Subcutaneous abdominal adipose tissue (tissue), 5 donors: ENCODE data around the gene CDKN2A.
"Not testable (repeated sequence)": the region's sequence is repeated elsewhere in the genome, so short reads cannot be mapped to it uniquely, and the experiment has no call there.

Experiments used
- H3K27ac ChIP-seq: one replicate; pipeline ENCODE4 v1.7.0; 2013; ENCODE audit warnings: low read depth, mild to moderate bottlenecking, inconsistent platforms, low read length, moderate library complexity
- H3K27me3 ChIP-seq, 5 donors: one replicate each; pipeline ENCODE4 v1.7.0; 2013; ENCODE audit warnings: low read length in 5 of 5, inconsistent platforms in 1 of 5; ENCODE audit not compliant: control insufficient read depth in 5 of 5, insufficient read depth in 4 of 5
- H3K36me3 ChIP-seq, 5 donors: one replicate each; pipeline ENCODE4 v1.7.0; 2013; ENCODE audit warnings: low read length in 5 of 5; ENCODE audit not compliant: control insufficient read depth in 5 of 5, insufficient read depth in 5 of 5
- H3K4me1 ChIP-seq, 5 donors: one replicate each; pipeline ENCODE4 v1.7.0; 2013; ENCODE audit warnings: low read length in 5 of 5, mild to moderate bottlenecking in 3 of 5, moderate library complexity in 1 of 5; ENCODE audit not compliant: control insufficient read depth in 5 of 5, insufficient read depth in 5 of 5
- H3K4me3 ChIP-seq, 5 donors: one replicate each; pipeline ENCODE4 v1.7.0; 2013; ENCODE audit warnings: low read length in 5 of 5, low read depth in 1 of 5
- H3K9ac ChIP-seq, 5 donors: one replicate each; pipeline ENCODE4 v1.7.0; 2013; ENCODE audit warnings: low read length in 5 of 5, mild to moderate bottlenecking in 4 of 5, moderate library complexity in 3 of 5
- H3K9me3 ChIP-seq, 5 donors: one replicate each; pipeline ENCODE4 v1.7.0; 2013; ENCODE audit warnings: low read length in 5 of 5; ENCODE audit not compliant: control insufficient read depth in 5 of 5
- donor health status: healthy.
- donor health status: healthy.
- donor health status: healthy.
- donor health status: healthy.
- donor health status: healthy.

The CDKN2A gene

DNA sequence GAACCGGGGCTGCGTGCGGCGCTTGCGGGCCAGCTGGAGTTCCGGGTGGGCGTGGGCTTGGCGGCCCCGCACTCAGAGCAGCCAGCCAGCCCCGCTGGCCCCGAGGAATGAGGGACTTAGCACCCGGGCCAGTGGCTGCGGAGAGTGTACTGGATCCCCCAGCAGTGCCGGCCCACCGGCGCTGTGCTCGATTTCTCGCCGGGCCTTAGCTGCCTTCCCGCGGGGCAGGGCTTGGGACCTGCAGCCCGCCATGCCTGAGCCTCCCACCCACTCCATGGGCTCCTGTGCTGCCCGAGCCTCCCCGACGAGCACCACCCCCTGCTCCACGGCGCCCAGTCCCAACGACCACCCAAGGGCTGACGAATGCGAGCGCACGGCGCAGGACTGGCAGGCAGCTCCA, 34.9 kb downstream of the CDKN2A start:
- not testable (repeated sequence) for H3K4me3 ChIP-seq, H3K36me3 ChIP-seq, H3K4me1 ChIP-seq, H3K27me3 ChIP-seq, H3K9ac ChIP-seq, H3K27ac ChIP-seq, H3K9me3 ChIP-seq

DNA sequence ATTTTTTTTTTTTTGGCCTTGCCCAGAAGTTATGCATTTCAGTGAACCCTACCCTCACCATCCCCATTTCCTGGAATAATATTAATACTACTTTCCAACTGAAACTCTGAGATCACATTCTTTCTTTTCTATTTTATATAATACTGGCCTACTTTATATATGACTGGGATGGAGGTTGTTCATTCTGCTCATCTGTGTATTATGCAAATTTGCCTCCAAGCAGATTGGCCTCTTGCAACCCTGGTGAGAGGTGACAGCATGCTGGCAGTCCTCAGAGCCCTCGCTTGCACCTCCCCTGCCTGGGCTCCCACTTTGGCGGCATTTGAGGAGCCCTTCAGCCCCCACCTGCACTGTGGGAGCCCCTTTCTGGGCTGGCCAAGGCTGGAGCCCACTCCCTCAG, 35.4 kb downstream of the CDKN2A start:
- peaks cover 0 to 2% (median 0%) of the 10 kb centered on the region in 5 donors for H3K9me3 ChIP-seq
- H3K9ac ChIP-seq = no peak overlapping the region
- H3K4me3 ChIP-seq = no peak overlapping the region
- peaks cover 0 to 3% (median 0%) of the 10 kb centered on the region in 5 donors for H3K27me3 ChIP-seq
- no peak overlapping the region for H3K27ac ChIP-seq
- H3K4me1 ChIP-seq = no peaks in the 10 kb centered on the region
- H3K36me3 ChIP-seq = no peaks in the 10 kb centered on the region

DNA sequence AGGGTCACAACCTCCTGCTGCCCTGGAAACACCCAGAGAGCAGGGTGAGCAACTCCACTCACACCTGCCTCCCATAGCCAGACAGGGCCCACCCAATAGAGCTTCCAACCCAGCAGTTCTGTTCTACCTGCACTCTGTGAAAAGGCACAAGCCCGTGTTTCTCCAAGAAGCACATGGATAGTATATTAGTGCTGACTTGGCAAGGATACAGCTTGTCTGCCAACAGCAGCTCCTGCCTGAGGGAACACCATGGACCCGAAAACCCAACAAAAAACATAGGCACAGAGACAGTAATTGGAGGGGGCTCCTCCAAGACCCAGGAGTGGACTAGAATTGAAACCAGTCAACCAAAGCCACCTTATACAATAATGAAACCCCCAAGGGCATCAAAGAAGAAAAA, 48.6 kb downstream of the CDKN2A start:
- H3K4me1 ChIP-seq = no peaks in the 10 kb centered on the region
- no peak overlapping the region for H3K4me3 ChIP-seq
- H3K9me3 ChIP-seq = no peaks in the 10 kb centered on the region
- no peaks in the 10 kb centered on the region for H3K27me3 ChIP-seq
- no peaks in the 10 kb centered on the region for H3K36me3 ChIP-seq
- no peak overlapping the region for H3K9ac ChIP-seq
- H3K27ac ChIP-seq = no peak overlapping the region

DNA sequence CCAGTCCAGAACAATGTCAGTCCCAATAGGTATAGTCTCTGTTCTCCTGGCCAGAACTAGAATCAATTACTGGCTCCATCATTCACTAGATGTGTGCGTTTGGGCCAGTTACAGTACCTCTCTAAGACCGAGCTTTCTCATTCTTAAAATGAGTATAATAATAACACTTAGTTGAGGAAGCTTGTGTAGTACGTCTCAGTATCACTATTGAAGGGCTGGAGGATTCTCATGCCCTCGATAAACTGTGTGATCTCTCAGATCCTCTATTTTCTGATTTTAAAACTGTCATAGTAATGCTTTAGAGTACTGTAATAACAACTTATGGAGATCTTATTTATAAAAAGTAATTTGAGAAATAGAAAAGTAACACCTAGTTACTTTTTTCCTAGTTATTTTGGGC, 50.7 kb downstream of the CDKN2A start:
- H3K27me3 ChIP-seq = no peaks in the 10 kb centered on the region
- H3K9ac ChIP-seq = no peak overlapping the region
- H3K36me3 ChIP-seq = no peaks in the 10 kb centered on the region
- no peak overlapping the region for H3K4me3 ChIP-seq
- H3K27ac ChIP-seq = no peak overlapping the region
- H3K4me1 ChIP-seq = no peaks in the 10 kb centered on the region
- no peaks in the 10 kb centered on the region for H3K9me3 ChIP-seq

DNA sequence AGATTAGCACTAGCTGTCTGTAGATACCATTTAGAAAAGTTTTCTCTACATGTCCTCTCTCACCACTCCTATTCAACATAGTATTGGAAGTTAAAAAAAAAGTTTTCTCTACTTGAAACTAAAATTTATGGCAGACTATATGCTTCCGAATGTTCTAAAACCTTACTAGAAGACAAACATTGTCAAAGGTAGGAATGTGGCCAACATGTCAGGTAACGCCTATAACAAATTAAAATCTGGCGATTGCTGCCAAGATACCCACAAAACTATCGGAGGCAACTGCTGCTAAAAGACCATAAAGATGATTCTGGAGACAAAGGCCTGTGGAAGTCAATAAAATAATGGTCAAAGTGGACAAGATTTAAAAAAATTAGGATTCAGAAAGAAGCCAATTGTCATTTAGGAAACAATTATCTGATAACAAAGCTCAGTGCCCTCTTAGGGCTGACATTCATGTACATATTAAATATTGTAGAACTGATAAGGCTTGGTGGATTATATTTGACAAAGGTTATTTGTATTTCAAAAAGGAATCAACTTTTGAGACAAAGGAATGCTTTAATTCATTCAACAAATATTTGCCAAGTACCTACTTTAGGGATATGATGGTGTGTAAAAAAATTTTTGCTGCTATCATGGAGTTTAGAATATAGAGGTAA, 52.7 kb downstream of the CDKN2A start:
- H3K9me3 ChIP-seq = no peaks in the 10 kb centered on the region
- H3K9ac ChIP-seq = no peak overlapping the region
- H3K36me3 ChIP-seq = no peaks in the 10 kb centered on the region
- no peaks in the 10 kb centered on the region for H3K4me1 ChIP-seq
- H3K27ac ChIP-seq = no peak overlapping the region
- no peak overlapping the region for H3K4me3 ChIP-seq
- no peaks in the 10 kb centered on the region for H3K27me3 ChIP-seq

DNA sequence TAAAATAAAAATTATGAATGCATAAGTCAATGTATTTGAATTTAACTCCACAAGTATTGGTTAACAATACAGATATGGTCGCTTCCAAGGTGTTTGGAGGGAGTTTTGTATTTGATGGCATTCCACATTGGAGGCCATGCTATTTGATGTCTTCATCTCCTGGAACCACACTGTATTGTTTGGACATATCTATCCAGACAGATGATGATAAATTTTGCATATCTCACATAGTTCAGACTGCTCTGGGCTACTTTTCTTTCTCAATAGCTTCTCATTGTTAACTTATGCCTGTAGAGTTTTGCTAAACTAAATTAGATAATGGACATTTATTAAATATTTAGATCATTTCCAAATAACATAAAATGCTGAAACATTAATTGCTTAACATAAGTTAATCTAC, 58.0 kb downstream of the CDKN2A start:
- no peaks in the 10 kb centered on the region for H3K4me1 ChIP-seq
- peaks cover 2 to 14% (median 6%) of the 10 kb centered on the region in 5 donors for H3K36me3 ChIP-seq
- no peaks in the 10 kb centered on the region for H3K27me3 ChIP-seq
- no peaks in the 10 kb centered on the region for H3K9me3 ChIP-seq
- H3K9ac ChIP-seq = no peak overlapping the region
- no peak overlapping the region for H3K4me3 ChIP-seq
- H3K27ac ChIP-seq = no peak overlapping the region

DNA sequence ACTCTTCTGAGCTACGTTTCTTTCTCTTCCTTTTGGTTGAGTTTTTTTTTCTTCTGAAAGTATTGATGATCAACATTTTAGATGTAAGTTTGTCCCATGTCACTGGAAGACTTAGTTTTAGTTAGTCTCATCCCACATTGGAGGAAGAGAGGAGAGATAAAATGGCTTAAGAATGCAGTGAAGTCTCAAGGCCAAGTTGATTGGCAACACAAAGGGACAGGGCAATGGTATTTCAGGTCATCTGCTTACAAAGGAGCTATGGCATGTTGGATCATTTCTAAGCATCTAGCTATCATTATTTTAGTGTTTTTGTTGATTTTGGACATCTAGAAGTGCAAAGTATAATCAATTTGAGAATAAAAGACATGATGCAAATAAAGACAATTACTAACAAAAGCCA, 58.6 kb downstream of the CDKN2A start:
- Histone ChIP-seq H3K36me3 (peaks cover 2 to 19% (median 9%) of the 10 kb centered on the region in 5 donors), H3K9me3 (no peaks in the 10 kb centered on the region), H3K27ac (no peak overlapping the region), H3K9ac (no peak overlapping the region), H3K4me1 (no peaks in the 10 kb centered on the region), H3K27me3 (no peaks in the 10 kb centered on the region), H3K4me3 (no peak overlapping the region)

DNA sequence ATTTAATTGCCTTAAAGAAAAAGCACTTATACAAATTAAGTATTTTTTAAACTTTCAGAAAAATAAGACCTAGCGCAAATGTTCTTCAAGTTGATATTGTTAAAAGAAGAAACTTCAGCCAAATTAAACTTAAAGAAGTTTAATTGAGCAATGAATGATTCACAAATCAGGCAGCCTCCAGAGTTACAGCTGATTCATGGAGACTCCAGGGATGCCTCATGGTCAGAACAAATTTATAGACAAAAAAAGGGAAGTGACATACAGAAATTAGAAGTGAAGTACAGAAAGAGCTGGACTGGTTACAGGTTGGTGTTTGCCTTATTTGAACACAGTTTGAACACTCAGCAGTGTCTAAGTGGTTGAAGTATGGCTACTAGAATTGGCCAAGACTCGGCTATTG, 60.3 kb downstream of the CDKN2A start:
- no peaks in the 10 kb centered on the region for H3K9me3 ChIP-seq
- H3K36me3 ChIP-seq = peaks cover 2 to 19% (median 9%) of the 10 kb centered on the region in 5 donors
- no peak overlapping the region for H3K4me3 ChIP-seq
- H3K9ac ChIP-seq = no peak overlapping the region
- H3K4me1 ChIP-seq = no peaks in the 10 kb centered on the region
- H3K27me3 ChIP-seq = no peaks in the 10 kb centered on the region
- no peak overlapping the region for H3K27ac ChIP-seq

DNA sequence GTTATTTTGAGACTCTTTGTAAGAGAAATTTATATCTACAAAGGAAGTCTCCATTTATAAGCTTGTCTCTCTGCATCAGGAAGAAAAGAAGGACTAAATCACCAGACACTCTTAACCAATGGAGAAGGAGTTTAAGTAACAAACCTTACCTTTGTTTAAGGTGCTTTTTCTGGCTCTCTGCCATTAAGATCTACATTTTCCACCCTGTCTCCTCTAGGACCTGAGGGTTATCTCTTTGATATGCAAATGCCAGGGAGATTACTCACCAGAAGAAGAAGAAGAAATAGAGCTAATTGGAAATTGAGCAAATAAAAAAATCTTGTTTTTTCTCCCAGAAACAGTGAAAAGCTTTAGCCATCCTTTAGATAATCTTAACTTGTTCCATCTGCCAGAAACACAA, 60.9 kb downstream of the CDKN2A start:
- Histone ChIP-seq H3K9me3 (no peaks in the 10 kb centered on the region), H3K9ac (no peak overlapping the region), H3K27ac (no peak overlapping the region), H3K4me3 (no peak overlapping the region), H3K4me1 (no peaks in the 10 kb centered on the region), H3K27me3 (no peaks in the 10 kb centered on the region), H3K36me3 (peaks cover 2 to 19% (median 9%) of the 10 kb centered on the region in 5 donors)

DNA sequence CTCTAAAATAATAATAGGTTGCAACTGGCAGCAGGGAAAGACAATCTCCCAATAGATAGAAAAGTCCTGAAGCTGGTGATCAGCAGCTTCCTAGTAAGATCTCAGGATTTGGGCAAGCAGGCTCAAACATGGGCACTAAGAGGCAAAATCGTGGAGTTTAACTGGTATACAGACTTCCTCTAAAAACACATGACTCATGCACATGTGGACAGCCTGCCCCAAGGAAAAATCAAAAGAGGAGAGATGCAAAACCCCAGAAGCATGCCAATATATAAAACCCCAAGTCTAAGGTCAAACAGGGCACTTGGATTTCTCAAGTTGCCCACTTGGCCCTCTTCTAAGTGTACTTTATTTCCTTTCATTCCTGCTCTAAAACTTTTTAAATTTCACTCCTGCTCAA, 62.8 kb downstream of the CDKN2A start:
- Histone ChIP-seq H3K36me3 (peaks cover 2 to 19% (median 9%) of the 10 kb centered on the region in 5 donors), H3K4me1 (no peaks in the 10 kb centered on the region), H3K9me3 (no peaks in the 10 kb centered on the region), H3K27ac (no peak overlapping the region), H3K9ac (no peak overlapping the region), H3K4me3 (no peak overlapping the region), H3K27me3 (no peaks in the 10 kb centered on the region)

DNA sequence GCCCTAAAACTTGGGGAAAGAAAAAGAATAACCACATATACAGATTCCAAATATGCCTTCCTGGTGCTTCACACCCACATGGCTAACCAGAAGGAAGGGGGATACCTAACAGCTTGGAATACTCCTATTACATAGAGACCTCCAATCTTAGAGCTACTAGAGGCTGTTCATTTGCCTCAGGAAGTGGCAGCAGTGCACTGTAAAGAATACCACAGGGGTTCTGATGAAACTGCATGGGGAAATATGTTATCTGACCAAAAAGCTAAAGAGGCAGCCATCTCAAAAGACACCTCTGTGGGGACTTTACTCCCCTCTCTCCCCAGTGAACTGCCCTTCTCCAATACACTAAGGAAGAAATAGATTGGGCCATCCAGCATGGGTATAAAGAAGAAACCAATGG, 66.4 kb downstream of the CDKN2A start:
- Histone ChIP-seq H3K9ac (no peak overlapping the region), H3K27ac (no peak overlapping the region), H3K36me3 (peaks cover 2 to 19% (median 9%) of the 10 kb centered on the region in 5 donors), H3K4me3 (no peak overlapping the region), H3K4me1 (no peaks in the 10 kb centered on the region), H3K27me3 (no peaks in the 10 kb centered on the region), H3K9me3 (no peaks in the 10 kb centered on the region)
